Measurements from ENCODE around the gene GPR15LG.

GPR15LG gene

DNA sequence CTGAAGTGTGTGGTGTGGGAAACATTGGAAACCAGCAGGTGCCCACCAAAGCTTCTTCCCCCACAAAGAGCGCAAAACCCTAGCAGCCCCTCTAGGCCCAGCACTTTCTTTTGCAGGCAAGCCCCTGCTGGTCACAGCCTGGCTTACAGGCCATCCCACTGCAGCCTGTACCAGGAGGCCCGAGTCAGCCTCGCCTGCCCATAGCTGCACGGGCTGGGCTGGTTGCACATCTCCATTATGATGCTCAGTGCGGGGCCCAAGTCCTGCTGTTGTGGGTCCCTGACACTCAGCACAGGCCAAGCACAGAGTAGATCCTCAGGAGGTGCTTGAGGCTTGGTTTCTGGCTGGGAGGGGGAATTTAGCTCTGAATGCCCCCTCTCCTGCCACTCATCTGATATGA, 28.7 kb downstream of the GPR15LG start:
- H3K4me3 ChIP-seq (ENCODE audit: low read depth, low read length), result no peak overlapping the region
- no peak for DNase-seq (ENCODE audit: low read depth, low spot score)
- TF ChIP-seq, protein P1, sequence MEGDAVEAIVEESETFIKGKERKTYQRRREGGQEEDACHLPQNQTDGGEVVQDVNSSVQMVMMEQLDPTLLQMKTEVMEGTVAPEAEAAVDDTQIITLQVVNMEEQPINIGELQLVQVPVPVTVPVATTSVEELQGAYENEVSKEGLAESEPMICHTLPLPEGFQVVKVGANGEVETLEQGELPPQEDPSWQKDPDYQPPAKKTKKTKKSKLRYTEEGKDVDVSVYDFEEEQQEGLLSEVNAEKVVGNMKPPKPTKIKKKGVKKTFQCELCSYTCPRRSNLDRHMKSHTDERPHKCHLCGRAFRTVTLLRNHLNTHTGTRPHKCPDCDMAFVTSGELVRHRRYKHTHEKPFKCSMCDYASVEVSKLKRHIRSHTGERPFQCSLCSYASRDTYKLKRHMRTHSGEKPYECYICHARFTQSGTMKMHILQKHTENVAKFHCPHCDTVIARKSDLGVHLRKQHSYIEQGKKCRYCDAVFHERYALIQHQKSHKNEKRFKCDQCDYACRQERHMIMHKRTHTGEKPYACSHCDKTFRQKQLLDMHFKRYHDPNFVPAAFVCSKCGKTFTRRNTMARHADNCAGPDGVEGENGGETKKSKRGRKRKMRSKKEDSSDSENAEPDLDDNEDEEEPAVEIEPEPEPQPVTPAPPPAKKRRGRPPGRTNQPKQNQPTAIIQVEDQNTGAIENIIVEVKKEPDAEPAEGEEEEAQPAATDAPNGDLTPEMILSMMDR (IDR thresholded peaks at IDR 0.05; ENCODE audit: insufficient read depth, low read length, missing control alignments), result no peak
- ChIA-PET CTCF (no interaction called here), POLR2A (no interaction called here)

DNA sequence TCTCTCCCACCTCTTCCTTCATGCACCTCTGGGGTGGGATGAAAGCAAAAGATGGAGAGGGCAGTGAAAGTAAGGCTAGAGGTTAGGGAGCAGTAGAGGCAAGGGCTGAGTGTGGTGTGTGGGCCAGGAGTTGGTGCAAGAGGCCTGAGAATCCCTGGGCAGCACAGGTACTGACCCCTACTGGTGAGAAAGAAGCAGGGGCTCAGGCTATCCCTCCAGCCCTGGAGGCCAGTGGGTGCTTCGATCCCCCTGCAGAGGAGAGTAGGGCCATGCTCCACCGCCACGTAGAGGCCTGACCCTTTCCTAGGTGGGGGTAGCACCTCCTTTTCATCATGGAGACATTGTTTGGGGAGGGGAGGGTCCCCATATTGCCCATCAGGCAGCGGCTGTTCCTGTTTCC, 30.5 kb downstream of the GPR15LG start:
- H3K4me3 ChIP-seq (ENCODE audit: low read depth, low read length), result no peak overlapping the region
- POLR2A ChIA-PET, result no interaction called here
- no peak for DNase-seq (ENCODE audit: low read depth, low spot score)
- CTCF ChIA-PET, result no interaction called here
- TF ChIP-seq, protein P1 (IDR thresholded peaks at IDR 0.05; ENCODE audit: insufficient read depth, low read length, missing control alignments), result peak; percentile 16

DNA sequence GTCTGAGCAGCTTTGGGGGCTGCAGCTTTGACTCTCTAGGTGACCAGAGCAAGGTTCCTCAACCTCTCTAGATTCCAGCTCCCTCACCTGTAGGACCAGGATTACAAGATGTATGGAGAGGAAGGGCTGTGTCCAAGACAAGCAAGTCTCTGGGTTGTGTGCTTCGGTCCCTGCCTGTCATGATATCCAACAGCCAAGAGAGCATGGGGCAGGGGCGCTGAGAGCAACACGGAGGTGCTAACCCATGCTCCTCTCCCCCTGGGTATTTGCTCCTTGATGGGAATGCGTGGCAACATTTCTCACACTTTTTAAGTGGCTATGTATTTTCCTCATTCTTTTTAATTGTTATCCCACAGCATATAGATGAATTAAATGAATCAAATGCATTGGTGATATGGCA, 31.0 kb downstream of the GPR15LG start:
- ChIA-PET POLR2A (no interaction called here), CTCF (interaction anchor here (1.1 kb wide), 1 partner anchor 23 kb away, joined by 3 read pairs; no protein-coding TSS in a partner anchor)
- TF ChIP-seq, protein P1 (IDR thresholded peaks at IDR 0.05; ENCODE audit: insufficient read depth, low read length, missing control alignments), result no peak
- no peak for DNase-seq (ENCODE audit: low read depth, low spot score)
- no peak overlapping the region for H3K4me3 ChIP-seq (ENCODE audit: low read depth, low read length)

DNA sequence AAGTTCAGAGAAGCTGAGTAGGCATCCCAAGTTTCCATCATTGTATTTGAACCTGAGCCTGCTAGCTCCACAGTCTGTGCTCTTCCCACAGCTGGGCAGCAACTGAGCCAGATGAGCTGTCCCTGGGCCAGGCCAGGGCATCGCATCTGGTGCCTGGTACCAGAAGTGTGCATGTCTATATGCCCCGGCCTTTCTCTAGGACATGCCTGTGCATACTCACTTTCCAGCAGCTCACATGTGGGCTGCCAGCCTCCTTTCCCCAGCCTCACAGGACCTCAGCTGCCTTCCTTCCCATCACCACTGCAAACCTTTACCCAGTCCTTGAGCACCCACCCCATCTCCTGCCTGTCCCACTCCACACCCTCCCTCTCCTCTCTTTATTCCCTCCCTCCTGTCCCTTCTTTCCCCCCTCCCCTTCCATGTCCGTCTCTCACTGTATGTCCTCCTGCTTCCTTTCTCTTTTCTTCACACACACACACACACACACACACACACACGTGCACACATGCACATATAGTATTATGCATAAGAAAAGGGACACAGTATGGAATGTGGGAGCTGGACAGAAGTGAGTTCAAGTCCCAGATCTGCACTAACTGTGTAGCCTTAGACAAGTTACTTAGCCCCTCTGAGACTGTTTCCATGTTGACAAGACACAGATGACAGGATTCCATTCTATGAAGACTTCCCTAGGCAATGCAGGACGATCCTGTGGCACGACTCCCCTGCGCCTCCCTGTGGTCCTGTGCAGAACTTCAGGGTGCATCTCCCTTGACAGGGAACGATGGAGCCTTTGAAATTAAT, 31.6 kb downstream of the GPR15LG start:
- TF ChIP-seq, protein P1 (IDR thresholded peaks at IDR 0.05; ENCODE audit: insufficient read depth, low read length, missing control alignments), result peak; percentile 77
- ChIA-PET POLR2A (no interaction called here), CTCF (interaction anchor here (0.7 to 1.5 kb wide), 3 partner anchors 24 to 332 kb away, joined by 3 to 5 read pairs (median 3); no protein-coding TSS in a partner anchor)
- DNase-seq (ENCODE audit: low read depth, low spot score), result no peak
- H3K4me3 ChIP-seq (ENCODE audit: low read depth, low read length), result no peak overlapping the region

DNA sequence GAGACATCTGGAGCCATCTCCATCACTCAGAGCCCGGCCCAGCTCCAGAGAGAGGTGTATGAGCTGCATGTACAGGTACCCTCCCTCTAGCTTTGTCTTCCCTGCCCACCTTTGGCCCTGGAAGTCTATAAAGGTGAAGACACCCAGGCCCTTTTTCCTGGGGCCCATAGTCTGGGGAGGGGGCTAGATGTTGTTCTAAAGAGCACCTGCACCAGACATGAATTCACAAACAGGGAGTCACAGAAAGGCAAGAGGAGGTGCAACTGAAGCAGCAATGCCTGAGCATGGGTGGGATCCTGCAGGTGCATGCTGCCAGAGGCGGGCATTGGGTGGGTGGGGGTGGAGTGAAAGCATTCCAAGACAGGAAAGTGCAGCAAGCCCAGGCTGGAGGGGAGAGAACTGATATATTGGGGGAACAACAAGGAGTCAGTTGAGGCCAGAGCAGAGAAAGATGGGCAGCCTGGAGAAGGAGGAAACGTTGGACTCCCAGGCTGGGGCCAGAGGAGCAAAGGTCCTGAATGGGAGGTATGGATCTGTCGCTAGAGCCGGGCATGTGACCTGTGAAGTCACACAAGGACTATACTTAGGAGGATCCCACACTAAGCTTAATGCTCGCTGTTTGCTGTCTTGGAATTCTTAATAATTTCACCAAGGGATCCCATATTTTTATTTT, 32.4 kb downstream of the GPR15LG start:
- H3K4me3 ChIP-seq (ENCODE audit: low read depth, low read length), result no peak overlapping the region
- ChIA-PET POLR2A (no interaction called here), CTCF (interaction anchor here (0.7 to 1.5 kb wide), 4 partner anchors 24 to 331 kb away, joined by 3 to 5 read pairs (median 3); no protein-coding TSS in a partner anchor)
- DNase-seq (ENCODE audit: low read depth, low spot score), result no peak
- TF ChIP-seq, protein P1 (IDR thresholded peaks at IDR 0.05; ENCODE audit: insufficient read depth, low read length, missing control alignments), result no peak

DNA sequence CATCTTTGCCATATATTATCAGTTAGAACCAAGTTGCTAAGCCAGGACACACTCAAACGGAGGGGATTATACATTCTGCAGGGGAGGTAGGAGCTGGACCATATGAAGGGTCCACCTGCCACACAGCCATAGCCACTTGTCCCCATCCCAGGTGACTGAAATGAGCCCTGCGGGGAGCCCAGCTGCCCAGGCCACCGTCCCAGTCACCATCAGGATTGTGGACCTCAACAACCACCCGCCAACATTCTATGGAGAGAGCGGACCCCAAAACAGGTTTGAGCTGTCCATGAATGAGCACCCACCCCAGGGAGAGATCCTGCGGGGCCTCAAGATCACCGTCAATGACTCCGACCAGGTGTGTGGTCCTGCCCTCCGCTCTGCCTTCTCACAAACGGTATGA, 34.4 kb downstream of the GPR15LG start:
- CTCF ChIA-PET, result interaction anchor here (1.6 kb wide), 2 partner anchors 60 to 329 kb away, joined by 5 to 7 read pairs; no protein-coding TSS in a partner anchor
- POLR2A ChIA-PET, result interaction anchor here (0.6 kb wide), 1 partner anchor 42 kb away, joined by 3 read pairs; no protein-coding TSS in a partner anchor
- H3K4me3 ChIP-seq (ENCODE audit: low read depth, low read length), result no peak overlapping the region
- TF ChIP-seq, protein P1 (IDR thresholded peaks at IDR 0.05; ENCODE audit: insufficient read depth, low read length, missing control alignments), result no peak
- DNase-seq (ENCODE audit: low read depth, low spot score), result no peak

All from AG04449 (cell line).